HEK293T (cell line): ENCODE results near the gene OLFM2.

Experiments
- ARNT ChIP-seq: fragments of 450-650 bp; IDR thresholded peaks from 2 replicates; pipeline ENCODE4 v1.6.1; 2017; ENCODE audit warnings: mild to moderate bottlenecking
- BHLHE40 ChIP-seq: fragments of 450-650 bp; IDR thresholded peaks from 2 replicates; pipeline ENCODE4 v1.6.1; 2016; ENCODE audit warnings: mild to moderate bottlenecking, moderate library complexity, borderline replicate concordance
- ELF4 ChIP-seq: fragments of 450-650 bp; IDR thresholded peaks from 2 replicates; pipeline ENCODE4 v1.6.1; 2017; ENCODE audit warnings: antibody characterized with exemption
- FOXA1 ChIP-seq: fragments of 450-650 bp; IDR thresholded peaks from 2 replicates; pipeline ENCODE4 v1.6.1; 2016; ENCODE audit warnings: mild to moderate bottlenecking
- FOXK2 ChIP-seq: fragments of 450-650 bp; IDR thresholded peaks from 2 replicates; pipeline ENCODE4 v1.6.1; 2016; ENCODE audit warnings: mild to moderate bottlenecking
- FOXM1 ChIP-seq: fragments of 450-650 bp; IDR thresholded peaks from 2 replicates; pipeline ENCODE4 v1.6.1; 2017; ENCODE audit warnings: mild to moderate bottlenecking, borderline replicate concordance
- HDGF ChIP-seq: fragments of 450-650 bp; IDR thresholded peaks from 2 replicates; pipeline ENCODE4 v1.6.1; 2017; ENCODE audit warnings: antibody characterized with exemption, borderline replicate concordance
- LEF1 ChIP-seq: fragments of 450-650 bp; IDR thresholded peaks from 2 replicates; pipeline ENCODE4 v1.6.1; 2017; ENCODE audit warnings: mild to moderate bottlenecking, borderline replicate concordance
- NFRKB ChIP-seq: fragments of 450-650 bp; IDR thresholded peaks from 2 replicates; pipeline ENCODE4 v1.6.1; 2016; ENCODE audit warnings: mild to moderate bottlenecking, moderate library complexity
- PKNOX1 ChIP-seq: fragments of 450-650 bp; IDR thresholded peaks from 2 replicates; pipeline ENCODE4 v1.6.1; 2016
- SP1 ChIP-seq: fragments of 450-650 bp; IDR thresholded peaks from 2 replicates; pipeline ENCODE4 v1.6.1; 2017
- SUZ12 ChIP-seq: fragments of 450-650 bp; IDR thresholded peaks from 2 replicates; pipeline ENCODE4 v1.6.1; 2016; ENCODE audit warnings: mild to moderate bottlenecking
- TARDBP ChIP-seq: fragments of 450-650 bp; IDR thresholded peaks from 2 replicates; pipeline ENCODE4 v1.6.1; 2016
- ZNF384 ChIP-seq: fragments of 450-650 bp; IDR thresholded peaks from 2 replicates; pipeline ENCODE4 v1.6.1; 2016

- no peak for TF ChIP-seq FOXM1
- no peak for TF ChIP-seq ARNT
- TF ChIP-seq SUZ12: no peak
- no peak for TF ChIP-seq ELF4
- no peak for TF ChIP-seq SP1
- no peak for TF ChIP-seq NFRKB
- no peak for TF ChIP-seq FOXA1
- no peak for TF ChIP-seq HDGF
- TF ChIP-seq PKNOX1: no peak
- no peak for TF ChIP-seq BHLHE40
- no peak for TF ChIP-seq LEF1
- no peak for TF ChIP-seq TARDBP
- TF ChIP-seq FOXK2: no peak
- TF ChIP-seq ZNF384: no peak
Observed at GRCh38 chr19:9839415-9839814, 96.9 kb downstream of the OLFM2 start.
